ENCODE data around the gene AGPAT2.
A peak's percentile ranks its signal among the peaks of the same experiment; 100 is the strongest.

Gene AGPAT2

GRCh38 chr9:136667940-136668760, 19.1 kb downstream of the AGPAT2 start:
- DNase-seq = no peak
- Mint-ChIP-seq H3K4me3 (no peak overlapping the region), H3K9me3 (no peaks in the 10 kb centered on the region), H3K36me3 (ENCODE audit: insufficient read depth) (no peaks in the 10 kb centered on the region), H3K27ac (no peak overlapping the region), H3K4me1 (ENCODE audit: low read depth in 2 of 2) (peaks cover 0 to 15% of the 10 kb centered on the region in 2 donors), H3K27me3 (peaks cover 17 to 42% of the 10 kb centered on the region in 2 donors)
- peak; percentile 21 for ATAC-seq (replicated peaks)

GRCh38 chr9:136667214-136667939, 19.9 kb downstream of the AGPAT2 start:
- Mint-ChIP-seq H3K27ac (no peak overlapping the region), H3K27me3 (peaks cover 18 to 50% of the 10 kb centered on the region in 2 donors), H3K9me3 (no peaks in the 10 kb centered on the region), H3K4me1 (ENCODE audit: low read depth in 2 of 2) (peaks cover 0 to 15% of the 10 kb centered on the region in 2 donors), H3K4me3 (no peak overlapping the region), H3K36me3 (ENCODE audit: insufficient read depth) (no peaks in the 10 kb centered on the region)
- no peak for DNase-seq
- no peak for ATAC-seq (replicated peaks)

- Mint-ChIP-seq H3K27ac (no peak overlapping the region), H3K27me3 (peaks cover 18 to 53% of the 10 kb centered on the region in 2 donors), H3K9me3 (no peaks in the 10 kb centered on the region)
Observed at GRCh38 chr9:136666372-136667213, 20.7 kb downstream of the AGPAT2 start.

GRCh38 chr9:136665704-136666371, 21.4 kb downstream of the AGPAT2 start:
- Mint-ChIP-seq H3K27me3 (peaks cover 19 to 60% of the 10 kb centered on the region in 2 donors), H3K4me1 (ENCODE audit: low read depth in 2 of 2) (peaks cover 0 to 13% of the 10 kb centered on the region in 2 donors), H3K4me3 (peak overlapping the region; percentile 63 to 66), H3K9me3 (no peaks in the 10 kb centered on the region), H3K36me3 (ENCODE audit: insufficient read depth) (no peaks in the 10 kb centered on the region), H3K27ac (no peak overlapping the region)
- ATAC-seq (replicated peaks) (peak; percentile 56), DNase-seq (no peak)

More at GRCh38 chr9:136666372-136667213, 20.7 kb downstream of the AGPAT2 start:
- Mint-ChIP-seq H3K4me1 (ENCODE audit: low read depth in 2 of 2) (peaks cover 0 to 14% of the 10 kb centered on the region in 2 donors), H3K36me3 (ENCODE audit: insufficient read depth) (no peaks in the 10 kb centered on the region), H3K4me3 (peak overlapping the region; percentile 63 to 66)
- DNase-seq = no peak
- no peak for ATAC-seq (replicated peaks)

- peaks cover 25 to 66% of the 10 kb centered on the region in 2 donors for H3K27me3 Mint-ChIP-seq
- no peaks in the 10 kb centered on the region for H3K9me3 Mint-ChIP-seq
- ATAC-seq (replicated peaks) (peak; percentile 42), DNase-seq (no peak)
- no peaks in the 10 kb centered on the region for H3K36me3 Mint-ChIP-seq (ENCODE audit: insufficient read depth)
- peak overlapping the region in 1 of 2 donors; percentile 67 for H3K27ac Mint-ChIP-seq
- peaks cover 0 to 13% of the 10 kb centered on the region in 2 donors for H3K4me1 Mint-ChIP-seq (ENCODE audit: low read depth in 2 of 2)
- H3K4me3 Mint-ChIP-seq = peak overlapping the region; percentile 79 to 83
Observed at GRCh38 chr9:136665111-136665703, 22.1 kb downstream of the AGPAT2 start.

GRCh38 chr9:136664000-136664915, 23.0 kb downstream of the AGPAT2 start:
- Mint-ChIP-seq H3K9me3 (no peaks in the 10 kb centered on the region), H3K36me3 (ENCODE audit: insufficient read depth) (no peaks in the 10 kb centered on the region), H3K27ac (peak overlapping the region in 1 of 2 donors; percentile 67), H3K4me3 (peak overlapping the region; percentile 79 to 83), H3K27me3 (peaks cover 33 to 66% of the 10 kb centered on the region in 2 donors), H3K4me1 (ENCODE audit: low read depth in 2 of 2) (peaks cover 0 to 13% of the 10 kb centered on the region in 2 donors)
- DNase-seq (no peak), ATAC-seq (replicated peaks) (no peak)

GRCh38 chr9:136662656-136663581, 24.3 kb downstream of the AGPAT2 start, which contains the start of gene EGFL7:
Gene EGFL7, plus strand, starts transcription at chr9:136662916. Its CDS starts 5,367 bp downstream, at chr9:136668283.
- H3K4me1 Mint-ChIP-seq (ENCODE audit: low read depth in 2 of 2) = peaks cover 3 to 12% of the 10 kb centered on the region in 2 donors
- no peak within 1 kb of the TSS for H3K27ac Mint-ChIP-seq
- H3K27me3 Mint-ChIP-seq = peaks cover 42 to 68% of the 10 kb centered on the region in 2 donors
- no peaks in the 10 kb centered on the region for H3K9me3 Mint-ChIP-seq
- DNase-seq (no peak), ATAC-seq (replicated peaks) (no peak)
- peaks cover 3% of the 10 kb centered on the region for H3K36me3 Mint-ChIP-seq (ENCODE audit: insufficient read depth)
- H3K4me3 Mint-ChIP-seq = no peak within 1 kb of the TSS

- Mint-ChIP-seq H3K36me3 (ENCODE audit: insufficient read depth) (peaks cover 3% of the 10 kb centered on the region), H3K4me3 (no peak overlapping the region), H3K27me3 (peaks cover 48 to 74% of the 10 kb centered on the region in 2 donors), H3K27ac (no peak overlapping the region), H3K4me1 (ENCODE audit: low read depth in 2 of 2) (peaks cover 6 to 12% of the 10 kb centered on the region in 2 donors), H3K9me3 (no peaks in the 10 kb centered on the region)
- ATAC-seq (replicated peaks) = no peak
- no peak for DNase-seq
Observed at GRCh38 chr9:136662326-136662655, 25.0 kb downstream of the AGPAT2 start.

- H3K27ac Mint-ChIP-seq = no peak overlapping the region
- H3K27me3 Mint-ChIP-seq = peaks cover 52 to 80% of the 10 kb centered on the region in 2 donors
- peaks cover 3% of the 10 kb centered on the region for H3K36me3 Mint-ChIP-seq (ENCODE audit: insufficient read depth)
- H3K4me3 Mint-ChIP-seq = no peak overlapping the region
- peaks cover 6 to 12% of the 10 kb centered on the region in 2 donors for H3K4me1 Mint-ChIP-seq (ENCODE audit: low read depth in 2 of 2)
- no peaks in the 10 kb centered on the region for H3K9me3 Mint-ChIP-seq
- DNase-seq (no peak), ATAC-seq (replicated peaks) (no peak)
Observed at GRCh38 chr9:136661641-136662325, 25.5 kb downstream of the AGPAT2 start.

- H3K27ac Mint-ChIP-seq = no peak overlapping the region
- H3K9me3 Mint-ChIP-seq = no peaks in the 10 kb centered on the region
- DNase-seq (no peak), ATAC-seq (replicated peaks) (no peak)
- H3K4me3 Mint-ChIP-seq = no peak overlapping the region
- peaks cover 57 to 87% of the 10 kb centered on the region in 2 donors for H3K27me3 Mint-ChIP-seq
- H3K36me3 Mint-ChIP-seq (ENCODE audit: insufficient read depth) = peaks cover 3% of the 10 kb centered on the region
- H3K4me1 Mint-ChIP-seq (ENCODE audit: low read depth in 2 of 2) = peaks cover 8 to 10% of the 10 kb centered on the region in 2 donors
Observed at GRCh38 chr9:136660971-136661550, 26.2 kb downstream of the AGPAT2 start.
